ENCODE data around the gene ZNF319.
"Not testable (repeated sequence)": the region's sequence is repeated elsewhere in the genome, so short reads cannot be mapped to it uniquely, and the experiment has no call there.

The ZNF319 gene

GRCh38 chr16:58020628-58021521 lies 20.4 kb upstream of the ZNF319 start:
- DNase-seq: peak; percentile 82

DNA sequence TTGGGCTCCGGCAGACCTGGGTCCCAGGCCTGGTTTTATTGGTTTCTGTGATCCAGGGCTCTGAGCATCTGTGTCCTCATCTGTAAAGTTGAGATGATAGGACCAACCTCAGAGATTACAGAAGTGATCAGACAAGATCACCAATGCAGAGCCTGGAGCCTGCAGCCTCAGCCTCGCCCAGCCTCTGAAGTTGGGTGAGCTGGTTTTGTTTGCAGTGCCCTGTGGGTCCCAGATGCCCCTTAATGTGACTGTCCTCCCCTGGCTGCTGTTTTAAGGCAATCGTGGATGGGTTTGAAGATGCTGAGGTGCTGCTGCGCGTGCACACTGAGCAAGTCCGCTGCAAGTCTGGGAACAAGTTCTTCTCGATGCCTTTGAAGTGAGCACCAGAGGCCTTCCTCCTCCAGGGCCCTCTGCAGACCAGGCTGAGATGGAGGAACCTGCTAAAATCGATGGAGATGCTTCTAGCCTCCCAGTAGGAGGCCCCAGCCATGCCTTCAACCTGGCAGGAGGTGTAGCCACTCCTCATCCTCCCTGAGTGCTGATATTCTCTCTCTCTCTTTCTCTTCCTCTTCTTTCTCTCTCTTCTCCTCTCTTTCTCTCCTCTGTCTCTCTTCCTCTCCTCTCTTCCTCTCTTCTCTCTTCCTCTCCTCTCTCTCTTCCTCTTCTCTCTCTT lies 19.5 kb upstream of the ZNF319 start:
- no peak for DNase-seq

DNA sequence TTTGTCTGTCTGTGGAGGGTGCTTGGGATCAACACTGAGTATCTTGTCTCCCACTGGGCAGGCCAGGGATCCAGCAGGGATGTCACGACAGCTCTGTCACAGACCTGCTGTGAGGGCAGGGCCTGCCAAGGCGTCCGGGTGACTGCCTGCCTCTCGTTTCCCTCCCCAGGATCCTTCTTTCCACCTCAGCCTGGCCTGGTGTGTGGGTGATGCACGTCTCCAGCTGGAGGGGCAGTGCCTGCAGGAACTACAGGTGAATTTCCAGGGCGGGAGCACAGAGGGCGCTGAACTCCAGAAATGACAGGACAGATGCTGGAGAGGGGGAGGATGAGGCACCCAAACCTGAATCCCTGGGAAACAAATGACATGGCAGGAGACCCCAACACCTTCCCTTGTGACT lies 18.3 kb upstream of the ZNF319 start:
- DNase-seq: no peak

DNA sequence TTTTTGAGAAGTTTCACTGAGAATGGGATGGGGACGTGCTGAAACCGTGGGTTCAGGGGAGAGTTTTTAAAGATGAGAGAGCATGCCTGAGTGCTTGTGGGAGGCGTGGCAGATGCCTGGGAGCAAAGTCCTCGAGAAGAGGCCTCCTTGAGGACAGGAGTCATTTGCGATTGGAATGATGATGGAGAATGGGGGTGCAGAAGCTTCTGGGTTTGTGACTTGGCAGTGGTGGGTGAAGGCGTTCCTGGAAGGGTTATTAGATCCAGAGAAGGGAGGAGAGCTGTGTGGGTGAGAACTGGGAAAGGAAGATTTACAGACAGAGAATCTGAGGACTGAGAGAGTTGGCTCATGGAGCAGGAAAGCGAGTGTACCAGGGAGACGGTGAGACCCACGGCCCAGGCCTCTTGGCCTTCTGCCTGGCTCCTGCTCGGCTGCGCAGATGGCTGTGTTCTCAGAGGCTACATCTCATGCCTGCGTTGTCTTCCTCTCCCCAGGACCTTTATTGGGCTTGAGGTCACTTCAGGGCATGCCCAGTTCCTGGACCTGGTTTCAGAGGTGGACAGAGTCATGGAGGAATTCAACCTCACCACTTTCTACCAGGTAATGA lies 16.5 kb upstream of the ZNF319 start:
- DNase-seq: no peak

GRCh38 chr16:58013201-58013956 lies 12.9 kb upstream of the ZNF319 start:
- no peak for DNase-seq

GRCh38 chr16:58012481-58012880 lies 12.0 kb upstream of the ZNF319 start:
- DNase-seq: no peak

- no peak for DNase-seq
Measured at GRCh38 chr16:58011652-58012051, 11.2 kb upstream of the ZNF319 start.

- no peak for DNase-seq
Measured at GRCh38 chr16:58010886-58011285, 10.4 kb upstream of the ZNF319 start.

GRCh38 chr16:58009856-58010416 lies 9.5 kb upstream of the ZNF319 start:
- DNase-seq: no peak

DNA sequence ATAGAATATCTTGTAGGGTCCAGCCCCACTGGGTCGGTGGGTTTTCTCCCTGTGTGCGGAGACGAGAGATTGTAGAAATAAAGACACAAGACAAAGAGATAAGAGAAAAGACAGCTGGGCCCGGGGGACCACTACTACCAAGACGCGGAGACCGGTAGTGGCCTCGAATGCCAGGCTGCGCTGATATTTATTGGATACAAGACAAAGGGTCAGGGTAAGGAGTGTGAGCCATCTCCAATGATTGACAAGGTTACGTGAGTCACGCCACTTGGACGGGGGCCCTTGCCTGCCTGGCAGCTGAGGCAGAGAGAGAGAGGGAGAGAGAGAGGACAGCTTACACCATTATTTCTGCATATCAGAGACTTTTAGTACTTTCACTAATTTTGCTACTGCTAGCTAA lies 4.3 kb upstream of the ZNF319 start:
- DNase-seq: not testable (repeated sequence)

DNA sequence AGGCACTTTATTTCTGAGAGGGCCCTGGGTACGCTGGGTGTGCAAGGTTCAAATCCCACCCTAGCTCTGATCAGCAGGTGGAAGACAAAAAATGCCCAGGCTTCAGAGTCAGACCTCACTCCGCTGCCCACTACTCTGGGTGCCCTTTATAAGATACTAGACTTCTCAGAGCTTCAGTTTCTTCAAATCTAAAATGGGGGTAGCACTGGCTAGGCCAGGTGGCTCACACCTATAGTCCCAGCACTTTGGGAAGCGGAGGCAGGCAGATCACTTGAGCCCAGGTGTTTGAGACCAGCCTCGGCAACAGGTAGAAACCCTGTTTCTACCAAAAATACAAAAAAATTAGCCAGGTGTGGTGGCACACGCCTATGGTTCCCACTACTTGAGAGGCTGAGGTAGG lies 2.5 kb upstream of the ZNF319 start:
- no peak for DNase-seq

DNA sequence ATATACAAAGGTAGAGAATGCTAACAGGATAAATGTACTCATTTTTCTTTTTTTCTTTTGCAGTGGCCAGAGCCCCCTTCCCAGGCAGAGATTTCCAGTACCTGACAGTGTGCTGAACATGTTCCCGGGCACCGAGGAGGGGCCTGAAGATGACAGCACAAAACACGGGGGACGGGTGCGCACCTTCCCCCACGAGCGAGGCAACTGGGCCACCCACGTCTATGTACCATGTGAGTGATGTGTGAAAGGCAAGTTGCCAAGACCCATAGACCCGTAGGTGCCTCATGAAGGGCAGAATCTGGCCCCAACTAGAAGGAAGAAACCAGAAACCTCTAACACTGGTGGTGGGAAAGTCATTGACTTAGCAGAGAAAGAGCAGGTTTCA lies 1.9 kb upstream of the ZNF319 start:
- DNase-seq: no peak

DNA sequence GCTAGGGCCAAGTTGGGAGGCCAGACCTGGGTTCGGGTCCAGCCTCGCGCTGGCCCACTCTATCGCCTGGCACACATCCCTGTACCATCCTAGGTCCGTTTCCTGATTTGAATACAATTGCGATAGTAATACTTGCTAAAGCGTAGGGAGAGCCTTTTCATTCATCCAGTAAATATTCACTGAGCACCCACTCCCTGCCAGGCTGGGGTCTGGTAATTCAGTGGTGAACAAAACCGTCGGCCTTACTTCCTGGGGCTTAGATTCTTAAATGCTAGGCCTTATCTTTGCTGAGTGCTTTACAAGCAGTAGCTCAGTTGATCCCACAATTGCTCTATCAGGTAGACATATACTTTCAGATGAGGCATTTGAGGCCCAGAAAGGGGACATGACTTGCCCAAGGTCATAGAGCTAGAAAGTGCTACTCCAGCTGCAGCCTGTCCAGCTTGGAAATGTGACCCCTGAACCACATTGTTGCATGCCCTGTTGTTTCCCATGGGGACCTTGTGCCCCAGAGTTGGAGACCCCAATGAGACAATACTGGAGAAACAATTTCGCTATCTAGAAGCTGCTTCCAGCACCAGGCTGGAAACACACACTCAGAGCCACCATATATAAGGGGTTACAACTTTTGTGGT lies 1.4 kb upstream of the ZNF319 start:
- no peak for DNase-seq

DNA sequence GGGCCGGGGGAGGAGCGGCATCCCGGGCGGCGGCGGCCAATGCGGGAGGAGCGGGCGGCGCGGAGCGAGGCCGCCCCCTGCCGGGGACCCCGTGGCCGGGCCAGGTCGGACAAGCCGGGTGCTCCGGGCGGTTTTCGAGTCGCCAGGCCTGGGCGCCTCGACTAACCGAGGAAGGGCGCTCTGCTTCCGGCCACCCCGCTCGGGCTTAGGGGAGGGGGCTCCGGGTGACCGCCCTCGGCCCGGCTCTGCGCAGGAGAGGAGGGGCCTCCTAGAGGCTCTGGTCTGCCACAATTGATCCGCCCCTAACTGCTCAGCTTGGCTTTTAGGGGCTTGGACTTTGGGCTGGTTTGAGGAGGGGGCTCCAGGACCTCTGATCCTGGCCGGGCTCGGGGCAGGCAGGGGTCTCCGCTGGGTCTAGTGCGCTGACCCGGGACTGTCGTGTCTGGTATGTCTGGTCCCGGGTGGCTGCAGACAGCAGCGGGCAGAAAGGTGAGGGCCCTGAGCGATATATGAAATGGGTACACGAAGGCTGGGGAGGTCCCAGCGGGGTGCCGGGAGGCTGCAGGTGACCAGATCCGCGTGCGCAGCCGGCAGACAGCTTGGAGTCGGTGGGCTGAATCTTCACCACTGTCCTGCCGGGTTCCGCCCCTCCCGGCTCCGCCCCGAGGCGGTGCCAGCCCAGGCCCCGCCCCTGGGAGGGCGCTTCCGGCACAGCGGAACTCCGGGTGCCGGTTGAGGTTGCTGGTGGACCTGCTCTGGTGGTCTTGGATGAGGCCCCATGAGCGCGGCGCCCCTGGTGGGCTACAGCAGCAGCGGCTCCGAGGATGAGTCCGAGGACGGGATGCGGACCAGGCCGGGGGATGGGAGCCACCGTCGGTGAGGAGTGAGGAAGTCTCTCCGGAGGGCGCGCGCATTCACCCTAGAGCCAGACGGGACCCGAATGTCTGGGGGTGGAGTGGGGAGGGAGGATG lies 519 bp upstream of the ZNF319 start, which contains the start of gene USB1:
Gene USB1, plus strand, starts transcription at position 702 of the 971 bp plus-strand sequence. Its CDS starts 77 bp downstream, at position 779.
- DNase-seq: peak; percentile 92

DNA sequence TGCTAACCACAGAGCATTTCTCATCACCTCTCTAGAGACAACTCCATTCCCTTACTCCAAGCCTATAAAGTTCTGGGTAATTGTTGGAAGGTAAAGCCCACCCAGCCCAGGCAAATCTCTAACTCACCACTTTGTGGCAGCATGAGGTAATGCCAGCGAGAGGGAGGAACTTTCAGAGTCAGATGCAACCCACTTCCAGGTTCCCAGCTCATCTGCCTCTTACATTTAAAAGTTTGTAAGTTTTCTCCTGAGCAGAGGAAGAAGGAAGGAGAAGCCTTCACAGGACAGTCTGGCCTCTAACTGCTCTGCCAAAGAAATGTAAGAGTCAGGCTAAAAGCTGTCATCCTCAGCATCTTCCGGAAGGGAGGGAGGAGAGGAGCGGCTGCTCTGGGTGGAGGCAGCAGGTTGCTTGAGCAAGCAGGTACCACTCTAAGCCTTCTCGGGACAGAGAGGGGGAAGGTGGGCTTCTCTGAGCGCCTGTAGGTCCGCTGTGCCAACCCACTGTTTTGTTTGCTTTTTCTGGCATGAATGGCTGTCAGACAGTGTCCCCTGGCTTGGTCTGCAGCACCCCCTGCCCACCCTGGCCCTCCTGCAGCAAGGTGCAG lies 1.0 kb downstream of the ZNF319 start:
- no peak for DNase-seq

DNA sequence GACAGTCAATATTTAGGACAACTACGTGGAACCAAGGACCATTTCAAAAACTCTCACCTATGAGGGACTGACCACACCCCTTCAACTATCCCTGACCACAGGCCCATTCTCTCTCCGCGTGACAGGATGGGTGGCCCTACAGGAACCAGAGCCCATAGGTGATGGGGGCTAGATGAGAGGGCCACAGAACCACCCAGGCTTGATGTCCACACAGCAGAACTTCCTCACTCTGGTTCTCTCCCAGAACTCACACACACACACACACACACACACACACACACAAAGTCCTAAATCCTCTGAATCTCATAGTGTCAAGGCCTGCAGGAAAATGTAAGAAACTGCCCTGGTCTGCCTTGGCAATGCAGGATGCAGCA lies 1.5 kb downstream of the ZNF319 start:
- DNase-seq: no peak

DNA sequence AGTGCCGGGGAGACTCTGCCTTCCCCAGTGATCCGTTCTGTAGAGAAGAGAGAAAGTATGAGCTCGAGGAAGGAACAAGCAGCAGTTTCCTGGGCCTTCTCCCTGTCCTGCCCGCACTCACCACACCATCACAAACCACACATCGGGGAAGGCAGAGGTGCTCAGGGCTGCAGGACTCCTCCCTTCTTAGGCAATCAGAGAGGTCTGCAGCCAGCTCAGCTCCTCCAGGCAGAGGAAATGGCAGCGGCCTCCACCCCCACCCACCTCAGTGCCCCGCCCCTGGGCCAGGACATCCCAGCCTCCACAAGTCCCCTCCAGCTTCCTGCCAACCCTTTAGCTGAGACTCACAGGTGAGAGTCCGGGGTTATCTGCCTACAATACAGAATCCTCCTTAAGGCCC lies 2.0 kb downstream of the ZNF319 start:
- DNase-seq: no peak

DNA sequence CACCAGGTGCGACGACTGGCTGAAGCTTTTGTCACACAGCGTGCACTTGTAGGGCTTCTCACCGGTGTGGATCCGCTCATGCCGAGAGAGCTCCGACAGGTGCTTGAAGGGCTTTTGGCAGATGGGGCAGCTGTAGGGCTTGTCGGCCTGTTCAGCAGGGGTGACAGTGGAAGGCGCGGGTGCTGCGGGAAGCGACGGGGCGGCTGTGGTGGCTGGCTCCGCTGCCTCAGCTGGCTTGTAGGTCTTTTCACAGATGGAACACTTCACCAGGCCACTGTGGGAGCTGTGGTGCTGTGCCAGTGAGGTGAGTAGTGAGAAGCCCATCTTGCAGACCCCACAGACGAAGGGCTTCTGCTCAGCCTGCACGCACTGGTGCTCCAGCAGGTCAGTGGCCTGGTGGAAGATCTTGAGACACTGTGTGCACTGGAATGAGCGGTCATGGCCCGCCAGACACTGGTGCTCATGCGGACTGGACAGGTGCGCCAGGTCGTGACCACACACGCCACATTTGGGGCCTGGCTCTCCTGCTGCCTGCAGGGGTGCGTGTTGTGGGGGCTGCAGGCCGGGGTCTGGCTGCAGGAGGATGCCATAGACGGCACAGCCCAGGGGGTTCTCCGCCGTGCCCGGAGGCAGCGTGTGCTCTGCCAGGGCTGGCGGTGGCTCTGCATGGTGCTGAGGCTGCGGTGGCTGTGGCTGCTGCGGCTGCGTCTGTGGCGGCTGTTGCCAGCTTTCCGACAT lies 2.8 kb downstream of the ZNF319 start:
- peak; percentile 30 for DNase-seq

DNA sequence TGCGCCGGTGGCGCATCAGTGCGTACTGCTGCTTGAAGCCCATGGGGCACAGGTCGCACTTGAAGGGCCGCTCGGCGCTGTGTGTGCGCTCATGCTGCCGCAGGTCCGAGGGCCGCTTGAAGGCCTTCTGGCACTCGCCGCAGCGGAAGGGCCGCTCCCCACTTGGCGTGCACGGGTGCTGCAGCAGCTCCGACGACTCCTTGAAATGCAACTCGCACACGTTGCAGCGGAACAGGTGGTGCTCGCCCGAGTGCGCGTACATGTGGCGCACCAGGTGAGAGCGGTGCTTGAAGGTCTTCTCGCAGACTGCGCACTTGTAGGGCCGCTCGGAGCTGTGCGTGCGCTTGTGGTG lies 3.3 kb downstream of the ZNF319 start:
- DNase-seq: no peak
